ENCODE measurements around the gene STIM2. TPM values are rescaled to one million over a fixed set of nuclear protein-coding genes. Genes with fewer than 3 reads are reported as not detected.

STIM2 gene
- total and polyA plus RNA-seq, 9 of the 15 experiments (the other 6 are each of a cell fraction or from before 2014, with no cell fraction given), result 7.2 to 26.8 (median 15.4) TPM

GRCh38 chr4:26856906-26857277 is 3.7 kb upstream of the STIM2 start:
- WGBS (ENCODE audit: insufficient coverage, low coverage, missing lambda C conversion rate), result 56% methylated on average over 7 of the region's 7 CpGs
- peaks cover 29% of the 10 kb centered on the region for H3K79me2 ChIP-seq (ENCODE audit: control insufficient read depth, insufficient read depth, low read length)
- no peak for FAIRE-seq
- TF ChIP-seq ETV6 (IDR thresholded peaks at IDR 0.05; ENCODE audit: borderline replicate concordance in 1 of 2, low read depth in 2 of 2, low read length in 1 of 2) (no peak), ETV6 (CRISPR knock-in tag; IDR thresholded peaks at IDR 0.05; ENCODE audit: borderline replicate concordance) (no peak), ZBTB40 (IDR thresholded peaks at IDR 0.05) (no peak), ZBTB40 (CRISPR knock-in tag; IDR thresholded peaks at IDR 0.05) (no peak), ZFP30 (CRISPR knock-in tag; IDR thresholded peaks at IDR 0.05; ENCODE audit: borderline replicate concordance) (no peak), SRSF1 (IDR thresholded peaks at IDR 0.05; ENCODE audit: low read depth, low read length) (no peak), TFAP4 (CRISPR knock-in tag; IDR thresholded peaks at IDR 0.05; ENCODE audit: borderline replicate concordance) (no peak), RBM22 (IDR thresholded peaks at IDR 0.05; ENCODE audit: low read depth, low read length, poor library complexity, severe bottlenecking) (no peak), TEAD1 (CRISPR knock-in tag; IDR thresholded peaks at IDR 0.05) (no peak), EZH2 (IDR thresholded peaks at IDR 0.05; ENCODE audit: borderline replicate concordance, low read depth, low read length) (no peak), NEUROD1 (IDR thresholded peaks at IDR 0.05; ENCODE audit: borderline replicate concordance, low read depth, low read length, partially characterized antibody) (no peak), NELFE (IDR thresholded peaks at IDR 0.05; ENCODE audit: insufficient read depth, insufficient read length) (no peak)

More at GRCh38 chr4:26856906-26857277, 3.7 kb upstream of the STIM2 start:
- no peaks in the 10 kb centered on the region for H3K9me1 ChIP-seq (ENCODE audit: control insufficient read depth, insufficient read depth, low read length)
- in situ Hi-C loops (cut with MboI), result no loop called here
- H3K9me3 ChIP-seq (replicated peaks; ENCODE audit: control insufficient read depth, insufficient read depth, low read depth, low read length), result no peaks in the 10 kb centered on the region
- DNase-seq (ENCODE audit: extremely low read depth in 1 of 4, low spot score in 3 of 4) (no peak), ATAC-seq (no peak)
- H4K20me1 ChIP-seq (replicated peaks; ENCODE audit: control insufficient read depth, insufficient read depth, low read length), result peaks cover 2% of the 10 kb centered on the region; the same call in 1 of the 2 replicates
- POLR2A ChIA-PET, result no interaction called here
- CTCF ChIA-PET (ENCODE audit: low intra/inter-chr PET ratio), result no interaction called here
- peak overlapping the region; percentile 83 to 98 for H3K9ac ChIP-seq (ENCODE audit: insufficient read depth in 1 of 2, low read depth in 2 of 2, low read length in 2 of 2)
- H3K36me3 ChIP-seq (ENCODE audit: control insufficient read depth, insufficient read depth, low read length), result no peaks in the 10 kb centered on the region
- TSS peak; percentile 86 for BruUV-seq (replicated peaks)
- intact Hi-C loops (cut with micrococcal nuclease), result loop anchor here (10.0 kb wide), 1 partner anchor 122 kb away; no protein-coding TSS in a partner anchor
- peak overlapping the region; percentile 73 for H3K4me3 ChIP-seq
- H3K27me3 ChIP-seq (ENCODE audit: control insufficient read depth in 2 of 2, insufficient read depth in 2 of 2, low read length in 2 of 2), result no peaks in the 10 kb centered on the region
- peak overlapping the region; percentile 99 for H2AFZ ChIP-seq (ENCODE audit: low read depth, low read length)
- peaks cover 12 to 14% of the 10 kb centered on the region in 2 experiments; a peak in 4 of 5 replicates for H3K4me1 ChIP-seq (replicated peaks in 1 of 2; ENCODE audit: control insufficient read depth in 2 of 2, insufficient read depth in 2 of 2, low read length in 2 of 2)
- peak overlapping the region; percentile 69 for H3K27ac ChIP-seq (ENCODE audit: extremely low read depth, low read depth, low read length)
- peak overlapping the region; percentile 93 for H3K4me2 ChIP-seq (ENCODE audit: insufficient read depth, low read length)

Measured in K562 (cell line).